ENCODE data around the gene BTBD10.
A peak's percentile ranks its signal among the peaks of the same experiment; 100 is the strongest.

The BTBD10 gene

DNA sequence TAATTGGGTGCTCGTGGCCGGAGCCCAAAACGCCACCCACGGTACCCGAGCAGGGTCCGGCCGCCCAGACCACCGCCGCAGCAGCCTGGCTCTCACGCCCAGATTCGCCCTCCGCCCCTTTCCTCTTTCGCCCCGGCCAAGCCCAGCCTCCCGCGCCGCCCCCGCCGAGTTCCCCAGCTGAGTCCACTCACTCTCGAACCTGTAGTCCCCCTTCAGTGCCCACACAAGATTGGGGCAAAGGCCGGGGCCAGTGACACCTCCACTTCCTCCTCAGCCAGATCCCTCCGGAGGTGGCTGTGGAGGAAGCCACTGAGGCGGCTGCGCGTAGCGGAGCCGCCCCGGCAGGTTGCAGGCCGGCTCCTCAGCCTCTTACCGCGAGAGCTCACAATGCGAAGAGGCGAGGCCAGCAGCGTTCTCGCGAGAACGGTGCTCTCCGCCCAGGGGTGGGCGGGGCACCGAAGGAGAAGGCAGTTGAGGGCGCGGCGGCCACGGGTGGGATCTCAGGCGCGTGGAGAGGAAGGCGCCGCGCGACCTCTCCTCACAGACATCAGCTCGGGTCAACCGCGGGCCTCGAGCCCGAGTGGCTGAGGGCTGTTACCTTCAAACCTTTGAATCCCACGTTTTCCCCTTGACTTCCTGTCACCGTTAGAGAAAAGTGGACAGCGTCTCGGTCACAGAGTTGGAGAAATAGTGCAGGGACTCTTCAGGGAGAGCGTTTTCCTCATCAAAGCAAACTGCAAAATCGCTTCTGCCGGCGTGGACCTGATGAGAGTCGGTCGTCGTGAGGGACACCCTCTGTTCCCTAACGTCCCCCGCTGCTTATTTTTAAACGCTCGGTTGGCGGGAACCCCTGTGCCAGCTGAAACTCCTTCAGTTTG, at the start of gene BTBD10:
Gene BTBD10 (minus strand): TSS at position 322 of the 878 bp plus-strand sequence. CDS start 18,098 bp downstream, outside the sequence.
- peak; percentile 92 for DNase-seq (ENCODE audit: low spot score)
- TF ChIP-seq, protein P1, sequence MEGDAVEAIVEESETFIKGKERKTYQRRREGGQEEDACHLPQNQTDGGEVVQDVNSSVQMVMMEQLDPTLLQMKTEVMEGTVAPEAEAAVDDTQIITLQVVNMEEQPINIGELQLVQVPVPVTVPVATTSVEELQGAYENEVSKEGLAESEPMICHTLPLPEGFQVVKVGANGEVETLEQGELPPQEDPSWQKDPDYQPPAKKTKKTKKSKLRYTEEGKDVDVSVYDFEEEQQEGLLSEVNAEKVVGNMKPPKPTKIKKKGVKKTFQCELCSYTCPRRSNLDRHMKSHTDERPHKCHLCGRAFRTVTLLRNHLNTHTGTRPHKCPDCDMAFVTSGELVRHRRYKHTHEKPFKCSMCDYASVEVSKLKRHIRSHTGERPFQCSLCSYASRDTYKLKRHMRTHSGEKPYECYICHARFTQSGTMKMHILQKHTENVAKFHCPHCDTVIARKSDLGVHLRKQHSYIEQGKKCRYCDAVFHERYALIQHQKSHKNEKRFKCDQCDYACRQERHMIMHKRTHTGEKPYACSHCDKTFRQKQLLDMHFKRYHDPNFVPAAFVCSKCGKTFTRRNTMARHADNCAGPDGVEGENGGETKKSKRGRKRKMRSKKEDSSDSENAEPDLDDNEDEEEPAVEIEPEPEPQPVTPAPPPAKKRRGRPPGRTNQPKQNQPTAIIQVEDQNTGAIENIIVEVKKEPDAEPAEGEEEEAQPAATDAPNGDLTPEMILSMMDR (IDR thresholded peaks at IDR 0.05; ENCODE audit: extremely low read depth, missing control alignments) = no peak

DNA sequence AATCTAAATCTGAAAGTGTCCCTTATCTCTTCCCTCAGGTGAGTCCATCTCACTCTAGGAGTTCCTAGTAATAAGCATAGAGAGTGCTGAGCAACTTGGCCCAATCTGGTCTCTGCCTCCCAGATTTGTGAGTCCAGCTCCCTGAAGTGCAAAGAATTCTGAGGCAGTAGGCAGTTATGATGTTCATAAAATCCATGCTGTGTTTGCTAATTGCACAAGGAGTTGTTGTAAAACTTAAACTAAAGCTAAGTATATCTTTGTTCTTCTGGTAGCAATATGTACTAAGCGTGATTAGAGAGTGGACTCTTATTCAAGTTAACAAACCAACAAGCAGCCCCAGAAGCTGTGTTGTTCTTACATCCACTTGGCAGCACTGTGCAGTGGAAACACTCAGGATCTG, 40.4 kb upstream of the BTBD10 start:
- TF ChIP-seq, protein P1 (IDR thresholded peaks at IDR 0.05; ENCODE audit: extremely low read depth, missing control alignments) = no peak
- no peak for DNase-seq (ENCODE audit: low spot score)

DNA sequence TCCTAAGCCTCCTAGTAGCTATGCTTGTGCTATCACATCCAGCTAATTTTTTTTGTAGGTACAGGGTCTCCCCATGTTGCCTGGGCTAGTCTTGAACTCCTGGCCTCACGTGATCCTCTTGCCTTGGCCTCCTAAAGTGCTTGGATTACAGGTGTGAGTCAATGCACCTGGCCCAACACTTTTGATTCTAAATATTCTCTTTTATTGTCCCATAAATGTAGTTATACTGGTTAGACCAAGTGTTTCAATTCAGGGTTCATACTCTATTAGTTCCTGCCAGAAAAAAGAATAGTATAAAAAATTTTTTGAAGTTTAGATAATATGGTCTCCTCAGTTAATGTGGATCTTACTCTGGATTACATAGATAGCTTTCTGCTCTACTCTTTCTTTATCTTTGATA, 39.5 kb upstream of the BTBD10 start:
- no peak for DNase-seq (ENCODE audit: low spot score)
- TF ChIP-seq, protein P1 (IDR thresholded peaks at IDR 0.05; ENCODE audit: extremely low read depth, missing control alignments) = no peak

DNA sequence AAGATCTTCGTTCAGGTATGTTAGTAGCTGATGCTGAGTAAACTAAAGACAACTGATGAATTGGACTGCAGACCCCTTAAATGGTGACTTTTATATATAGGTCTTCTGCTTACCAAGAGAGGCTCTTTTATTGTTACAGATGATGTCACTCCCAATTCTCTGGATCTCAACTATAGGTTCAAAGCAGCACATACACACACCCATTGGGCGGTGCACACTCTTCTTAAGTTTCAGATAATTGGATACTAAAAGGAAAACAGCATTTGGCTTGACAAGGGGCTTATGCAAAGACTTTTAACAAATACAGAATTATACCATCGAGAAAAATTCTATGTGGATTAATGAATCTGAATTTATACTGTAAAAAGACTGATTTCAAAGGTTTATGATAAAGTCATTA, 32.9 kb upstream of the BTBD10 start, which contains the start of gene PTH:
Gene PTH (minus strand): TSS at position 69 of the 400 bp plus-strand sequence. CDS start 3,142 bp downstream, outside the sequence.
- TF ChIP-seq, protein P1 (IDR thresholded peaks at IDR 0.05; ENCODE audit: extremely low read depth, missing control alignments) = no peak
- no peak for DNase-seq (ENCODE audit: low spot score)

DNA sequence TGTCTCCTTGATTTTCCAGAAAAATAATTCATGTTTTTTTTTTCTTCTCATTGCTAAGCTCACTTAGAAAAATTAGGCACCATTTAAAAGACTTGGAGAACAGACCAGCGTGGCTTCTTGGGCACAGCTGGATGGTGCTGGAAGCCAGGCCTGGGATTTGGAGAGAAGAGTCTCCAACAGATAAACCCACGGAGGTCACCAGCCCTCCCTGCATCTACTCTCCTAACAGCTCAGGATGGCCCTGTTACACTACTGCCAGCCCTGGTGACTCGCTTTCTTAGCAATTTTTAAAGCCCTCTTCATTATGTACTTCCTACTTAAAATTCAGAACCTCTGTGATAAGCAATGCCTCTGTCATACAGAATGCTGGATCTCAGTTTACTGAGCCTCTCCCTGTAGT, 31.0 kb upstream of the BTBD10 start:
- TF ChIP-seq, protein P1 (IDR thresholded peaks at IDR 0.05; ENCODE audit: extremely low read depth, missing control alignments) = no peak
- DNase-seq (ENCODE audit: low spot score) = no peak

DNA sequence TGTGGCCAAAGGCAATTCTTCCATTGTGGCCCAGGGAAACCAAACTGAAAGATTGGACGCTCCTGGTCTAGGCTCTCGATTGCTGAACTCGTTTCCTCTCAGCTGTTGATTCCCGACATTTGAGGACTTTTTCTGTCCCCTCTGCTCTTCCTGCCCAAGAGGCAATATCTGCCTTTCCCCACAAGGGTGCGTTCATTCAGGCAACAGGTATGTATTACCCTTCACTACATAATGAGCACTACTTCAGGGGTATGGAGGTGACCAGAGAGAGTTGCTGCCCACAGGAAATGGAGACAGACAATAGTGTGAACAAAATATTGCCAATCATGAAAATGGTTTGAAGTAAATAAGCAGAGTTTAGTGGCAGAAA, 24.6 kb upstream of the BTBD10 start:
- TF ChIP-seq, protein P1 (IDR thresholded peaks at IDR 0.05; ENCODE audit: extremely low read depth, missing control alignments) = peak; percentile 17
- DNase-seq (ENCODE audit: low spot score) = peak; percentile 25

DNA sequence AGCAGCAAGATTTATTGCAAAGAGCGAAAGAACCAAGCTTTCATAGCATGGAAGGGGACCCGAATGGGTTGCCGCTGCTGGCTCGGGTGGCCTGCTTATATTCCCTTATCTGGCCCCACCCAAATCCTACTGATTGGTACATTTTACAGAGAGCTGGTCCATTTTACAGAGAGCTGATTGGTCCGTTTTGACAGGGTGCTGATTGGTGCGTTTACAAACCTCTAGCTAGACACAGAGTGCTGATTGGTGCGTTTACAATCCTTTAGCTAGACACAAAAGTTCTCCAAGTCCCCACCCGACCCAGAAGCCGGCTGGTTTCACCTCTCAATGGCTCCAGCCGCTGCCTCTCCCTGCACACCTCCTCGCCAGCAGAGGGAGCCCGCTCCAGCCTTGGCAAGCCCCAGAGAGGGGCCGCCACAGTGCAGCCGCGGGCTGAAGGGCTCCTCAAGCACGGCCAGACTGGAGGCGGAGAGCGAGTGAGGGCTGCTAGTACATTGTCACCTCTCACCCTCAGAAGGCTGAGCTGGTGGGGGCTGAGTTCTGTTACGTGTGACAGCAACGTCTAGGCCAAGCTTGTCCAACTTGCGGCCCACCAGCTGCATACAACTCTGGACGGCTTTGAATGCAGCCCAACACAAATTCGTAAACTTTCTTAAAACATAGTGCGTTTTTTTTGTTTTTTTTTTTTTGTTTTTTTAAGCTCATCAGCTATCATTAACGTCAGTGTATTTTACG, 24.1 kb upstream of the BTBD10 start:
- peak; percentile 13 for DNase-seq (ENCODE audit: low spot score)
- TF ChIP-seq, protein P1 (IDR thresholded peaks at IDR 0.05; ENCODE audit: extremely low read depth, missing control alignments) = peak; percentile 54
